H9 (cell line): ENCODE measurements around the gene TSSK2. TPM values are rescaled to one million over a fixed set of nuclear protein-coding genes. Genes with fewer than 3 reads are reported as not detected.

Experiments used
- DNase-seq: peaks from one replicate; pipeline ENCODE4 v3.0.0-alpha.2; 2017
- H2AFZ ChIP-seq: one replicate; pipeline ENCODE4 v1.6.1; 2013; ENCODE audit warnings: mild to moderate bottlenecking, low read length, control low read depth, moderate library complexity
- H2AK5ac ChIP-seq: 2 replicates; pipeline ENCODE4 v1.6.1; 2013; ENCODE audit warnings: low read length, control low read depth, mixed read lengths; ENCODE audit not compliant: insufficient read length
- H2BK120ac ChIP-seq: one replicate; pipeline ENCODE4 v1.6.1; 2013; ENCODE audit warnings: low read depth, mild to moderate bottlenecking, low read length, control low read depth, inconsistent platforms; ENCODE audit not compliant: poor library complexity, severe bottlenecking
- H2BK12ac ChIP-seq: 2 replicates; pipeline ENCODE4 v1.6.1; 2013; ENCODE audit warnings: low read length, control low read depth, mixed read lengths, low read depth; ENCODE audit not compliant: insufficient read length
- H2BK15ac ChIP-seq: 2 replicates; pipeline ENCODE4 v1.6.1; 2013; ENCODE audit warnings: low read depth, low read length, control low read depth
- H2BK20ac ChIP-seq: one replicate; pipeline ENCODE4 v1.6.1; 2013; ENCODE audit warnings: low read depth, mild to moderate bottlenecking, low read length, control low read depth, inconsistent platforms; ENCODE audit not compliant: poor library complexity, severe bottlenecking
- H2BK5ac ChIP-seq: 2 replicates; pipeline ENCODE4 v1.6.1; 2013; ENCODE audit warnings: low read length, control low read depth, mixed read lengths; ENCODE audit not compliant: insufficient read length
- H3K14ac ChIP-seq: 2 replicates; pipeline ENCODE4 v1.6.1; 2013; ENCODE audit warnings: low read length, control low read depth; ENCODE audit not compliant: insufficient read depth
- H3K18ac ChIP-seq: 2 replicates; pipeline ENCODE4 v1.6.1; 2013; ENCODE audit warnings: low read depth, mild to moderate bottlenecking, mixed read lengths, low read length, control low read depth; ENCODE audit not compliant: insufficient read length
- H3K23ac ChIP-seq: 2 replicates; pipeline ENCODE4 v1.6.1; 2013; ENCODE audit warnings: low read length, control low read depth, mixed read lengths, low read depth; ENCODE audit not compliant: insufficient read length
- H3K23me2 ChIP-seq: 2 replicates; pipeline ENCODE4 v1.6.1; 2013; ENCODE audit warnings: low read depth, mild to moderate bottlenecking, mixed read lengths, low read length, control low read depth; ENCODE audit not compliant: insufficient read length, poor library complexity, severe bottlenecking
- H3K27ac ChIP-seq: 2 replicates; pipeline ENCODE4 v1.5.1; 2013; ENCODE audit warnings: low read length, control low read depth, mixed read lengths, low read depth; ENCODE audit not compliant: insufficient read length
- H3K27me3 ChIP-seq: 2 replicates; pipeline ENCODE4 v1.6.1; 2013; ENCODE audit warnings: low read length, control low read depth, inconsistent platforms; ENCODE audit not compliant: insufficient read depth
- H3K4ac ChIP-seq: 2 replicates; pipeline ENCODE4 v1.6.1; 2013; ENCODE audit warnings: low read depth, mild to moderate bottlenecking, control low read depth, inconsistent platforms, low read length, moderate library complexity
- H3K4me1 ChIP-seq: 2 replicates; pipeline ENCODE4 v1.6.1; 2013; ENCODE audit warnings: low read length, control low read depth, inconsistent platforms; ENCODE audit not compliant: insufficient read depth
- H3K4me2 ChIP-seq: 2 replicates; pipeline ENCODE4 v1.6.1; 2013; ENCODE audit warnings: low read length, control low read depth, mixed read lengths; ENCODE audit not compliant: insufficient read length, insufficient read depth
- H3K56ac ChIP-seq: 2 replicates; pipeline ENCODE4 v1.6.1; 2013; ENCODE audit warnings: low read depth, mild to moderate bottlenecking, mixed read lengths, low read length, control low read depth; ENCODE audit not compliant: insufficient read length
- H3K79me1 ChIP-seq: 2 replicates; pipeline ENCODE4 v1.6.1; 2013; ENCODE audit warnings: low read depth, mild to moderate bottlenecking, moderate library complexity, low read length, control low read depth, inconsistent platforms; ENCODE audit not compliant: insufficient read depth, poor library complexity, severe bottlenecking
- H3K79me2 ChIP-seq: 2 replicates; pipeline ENCODE4 v1.6.1; 2013; ENCODE audit warnings: low read length, control low read depth, inconsistent platforms; ENCODE audit not compliant: insufficient read depth
- H3K9ac ChIP-seq: 2 replicates; pipeline ENCODE4 v1.6.1; 2013; ENCODE audit warnings: low read length, control low read depth, mixed read lengths; ENCODE audit not compliant: insufficient read length; ENCODE audit errors: extremely low read depth
- H3K9me3 ChIP-seq: one replicate; pipeline ENCODE4 v1.6.1; 2013; ENCODE audit warnings: low read depth, low read length, inconsistent platforms; ENCODE audit not compliant: control insufficient read depth
- H3T11ph ChIP-seq: one replicate; pipeline ENCODE4 v1.6.1; 2013; ENCODE audit warnings: mild to moderate bottlenecking, low read length, control low read depth, inconsistent platforms
- H4K20me1 ChIP-seq: one replicate; pipeline ENCODE4 v1.6.1; 2013; ENCODE audit not compliant: control insufficient read depth, insufficient read length, insufficient read depth
- H4K5ac ChIP-seq: 2 replicates; pipeline ENCODE4 v1.6.1; 2013; ENCODE audit warnings: low read depth, mild to moderate bottlenecking, mixed read lengths, low read length, control low read depth; ENCODE audit not compliant: insufficient read length
- H4K8ac ChIP-seq: replicated peaks from 2 replicates; pipeline ENCODE4 v1.6.1; 2013; ENCODE audit warnings: low read length, control low read depth, mixed read lengths, low read depth; ENCODE audit not compliant: insufficient read length
- H4K91ac ChIP-seq: 2 replicates; pipeline ENCODE4 v1.6.1; 2013; ENCODE audit warnings: low read depth, mild to moderate bottlenecking, moderate library complexity, mixed read lengths, low read length, control low read depth; ENCODE audit not compliant: insufficient read length
- H3K27ac Mint-ChIP-seq, 3 experiments: 2 replicates in 2 of 3; 3 replicates in 1 of 3; pipeline ENCODE4 v1.8.0; 2020 to 2021; ENCODE audit warnings: mixed read lengths in 3 of 3, mild to moderate bottlenecking in 1 of 3, moderate library complexity in 1 of 3
- H3K27me3 Mint-ChIP-seq: 2 replicates; pipeline ENCODE4 v1.8.0; 2021; ENCODE audit warnings: low read depth, mild to moderate bottlenecking, moderate library complexity, mixed read lengths
- H3K36me3 Mint-ChIP-seq, 3 experiments: 2 replicates in 2 of 3; 3 replicates in 1 of 3; pipeline ENCODE4 v1.8.0; 2020 to 2021; ENCODE audit warnings: low read depth in 3 of 3, mixed read lengths in 3 of 3; ENCODE audit not compliant: insufficient read depth in 1 of 3
- H3K4me1 Mint-ChIP-seq, 2 experiments: 2 replicates each; pipeline ENCODE4 v1.8.0; 2020; ENCODE audit warnings: mixed read lengths in 2 of 2
- H3K4me3 Mint-ChIP-seq, 2 experiments: 2 replicates in 1 of 2; 3 replicates in 1 of 2; pipeline ENCODE4 v1.8.0; 2020 to 2021; ENCODE audit warnings: mild to moderate bottlenecking in 2 of 2, mixed read lengths in 2 of 2, moderate library complexity in 1 of 2
- H3K9me3 Mint-ChIP-seq, 2 experiments: 2 replicates in 1 of 2; 3 replicates in 1 of 2; pipeline ENCODE4 v1.8.0; 2020; ENCODE audit warnings: mild to moderate bottlenecking in 2 of 2, mixed read lengths in 2 of 2, moderate library complexity in 1 of 2
- CTCF ChIP-seq: fragments of 200-600 bp; sonication (generic); conservative IDR thresholded peaks from 3 replicates; pipeline ENCODE4 v1.8.0; 2021; ENCODE audit warnings: antibody characterized with exemption, mild to moderate bottlenecking
- WGBS: extraction: QIAGEN DNeasy Blood & Tissue Kit; methylation state at CpG from one replicate; pipeline ENCODE4 v1.1.7; 2013; ENCODE audit warnings: missing lambda C conversion rate, low lambda C conversion rate, mixed read lengths; ENCODE audit not compliant: insufficient read length; ENCODE audit errors: extremely low coverage; 5-methylcytosine and 5-hydroxymethylcytosine counted together
- total RNA-seq: library from RNA; stranded (reverse); gene quantifications from 2 replicates; pipeline ENCODE4 v1.2.1, GENCODE V29; 2021

Gene TSSK2
- total RNA-seq, 1 experiment from 2014 or later = not detected

DNA sequence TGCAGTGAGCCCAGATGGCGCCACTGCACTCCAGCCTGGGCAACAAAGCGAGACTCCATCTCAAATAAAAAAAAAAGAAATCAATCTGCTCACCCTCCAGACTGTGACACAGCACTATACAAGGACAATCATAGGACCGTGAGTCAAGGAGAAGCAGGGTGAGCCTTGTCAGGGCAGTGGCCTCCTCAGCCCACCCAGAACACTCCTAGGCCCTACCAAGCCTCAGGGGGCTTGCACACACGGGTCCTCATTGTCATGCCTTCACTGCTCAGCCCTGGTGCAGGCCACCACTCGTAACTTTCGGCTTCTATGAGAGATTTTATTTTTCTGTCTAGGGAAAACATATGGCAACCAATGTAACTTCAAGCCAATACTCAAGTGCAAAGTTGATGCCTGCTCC lies 44.7 kb upstream of the TSSK2 start:
- Histone ChIP-seq H2BK20ac (no peak overlapping the region), H2BK120ac (no peak overlapping the region), H3K4me2 (no peak overlapping the region), H2BK12ac (no peak overlapping the region), H4K91ac (no peak overlapping the region), H3K23ac (no peak overlapping the region), H2BK15ac (no peak overlapping the region), H3K9ac (no peak overlapping the region), H3K79me1 (no peaks in the 10 kb centered on the region), H3K79me2 (no peaks in the 10 kb centered on the region), H4K8ac (no peak overlapping the region), H3K4ac (no peak overlapping the region), H3K56ac (no peak overlapping the region), H3K4me1 (peaks cover 3% of the 10 kb centered on the region; the same call in 1 of the 2 replicates), H2AFZ (no peak overlapping the region), H3T11ph (no peak overlapping the region), H3K27ac (no peak overlapping the region), H2BK5ac (no peak overlapping the region), H4K5ac (no peak overlapping the region), H3K23me2 (no peaks in the 10 kb centered on the region), H3K18ac (no peak overlapping the region), H3K14ac (no peak overlapping the region), H3K9me3 (no peaks in the 10 kb centered on the region), H2AK5ac (no peak overlapping the region), H3K27me3 (no peaks in the 10 kb centered on the region), H4K20me1 (no peaks in the 10 kb centered on the region)
- Mint-ChIP-seq H3K36me3 (peaks cover 21 to 36% (median 32%) of the 10 kb centered on the region in 3 experiments), H3K9me3 (peaks cover 4 to 7% of the 10 kb centered on the region in 2 experiments; a peak in 4 of 5 replicates), H3K27ac (peak overlapping the region in 1 of 3 experiments; percentile 49; a peak in 2 of 7 replicates), H3K4me1 (peaks cover 7 to 14% of the 10 kb centered on the region in 2 experiments), H3K27me3 (no peaks in the 10 kb centered on the region), H3K4me3 (no peak overlapping the region)
- no CpG with 5 or more reads among the region's 6 CpGs for WGBS
- no peak for DNase-seq
- TF ChIP-seq CTCF = no peak
